ENCODE measurements around the gene CSNK1A1. TPM values are rescaled to one million over a fixed set of nuclear protein-coding genes. Genes with fewer than 3 reads are reported as not detected.

Gene CSNK1A1
- total RNA-seq, 1 donor from 2014 or later: 180 TPM

GRCh38 chr5:149559706-149560105 is 8.5 kb upstream of the CSNK1A1 start:
- Histone ChIP-seq H3K27ac (replicated peaks) (no peak overlapping the region), H3K27me3 (ENCODE audit: low read depth) (no peaks in the 10 kb centered on the region), H3K9me3 (replicated peaks) (no peaks in the 10 kb centered on the region), H3K4me1 (peaks cover 40% of the 10 kb centered on the region), H3K36me3 (no peaks in the 10 kb centered on the region), H3K4me3 (no peak overlapping the region)
- DNase-seq: no peak
- intact Hi-C loops (cut with micrococcal nuclease): loop anchor here (5.0 kb wide), 1 partner anchor 127 kb away; no protein-coding TSS in a partner anchor
- no peak for TF ChIP-seq CTCF (IDR thresholded peaks at IDR 0.05; ENCODE audit: borderline replicate concordance)

- peaks cover 24% of the 10 kb centered on the region for H3K36me3 ChIP-seq
- H3K9me3 ChIP-seq (replicated peaks): no peaks in the 10 kb centered on the region
- no peak for TF ChIP-seq CTCF (IDR thresholded peaks at IDR 0.05; ENCODE audit: borderline replicate concordance)
- peak overlapping the region; percentile 98 for H3K27ac ChIP-seq (replicated peaks)
- intact Hi-C loops (cut with micrococcal nuclease): loop anchor here (5.0 kb wide), 1 partner anchor 110 kb away; no protein-coding TSS in a partner anchor
- H3K27me3 ChIP-seq (ENCODE audit: low read depth): no peaks in the 10 kb centered on the region
- H3K4me3 ChIP-seq: peak overlapping the region; percentile 91
- no peak for DNase-seq
- peaks cover 46% of the 10 kb centered on the region for H3K4me1 ChIP-seq
Measured at GRCh38 chr5:149552553-149553160, 1.4 kb upstream of the CSNK1A1 start.

GRCh38 chr5:149552038-149552494 is 827 bp upstream of the CSNK1A1 start:
- Histone ChIP-seq H3K27ac (replicated peaks) (peak overlapping the region; percentile 98), H3K36me3 (peaks cover 24% of the 10 kb centered on the region), H3K4me1 (peaks cover 52% of the 10 kb centered on the region), H3K27me3 (ENCODE audit: low read depth) (no peaks in the 10 kb centered on the region), H3K4me3 (peak overlapping the region; percentile 91), H3K9me3 (replicated peaks) (no peaks in the 10 kb centered on the region)
- DNase-seq: no peak
- peak; percentile 0 for TF ChIP-seq CTCF (IDR thresholded peaks at IDR 0.05; ENCODE audit: borderline replicate concordance)
- intact Hi-C loops (cut with micrococcal nuclease): loop anchor here (5.0 kb wide), 1 partner anchor 110 kb away; no protein-coding TSS in a partner anchor

GRCh38 chr5:149550594-149551226 is 529 bp downstream of the CSNK1A1 start:
- H3K9me3 ChIP-seq (replicated peaks): no peaks in the 10 kb centered on the region
- TF ChIP-seq CTCF (IDR thresholded peaks at IDR 0.05; ENCODE audit: borderline replicate concordance): no peak
- H3K27me3 ChIP-seq (ENCODE audit: low read depth): no peaks in the 10 kb centered on the region
- peak; percentile 25 for DNase-seq
- intact Hi-C loops (cut with micrococcal nuclease): loop anchor here (5.0 kb wide), 1 partner anchor 108 kb away; no protein-coding TSS in a partner anchor
- H3K27ac ChIP-seq (replicated peaks): peak overlapping the region; percentile 98
- peak overlapping the region; percentile 91 for H3K4me3 ChIP-seq
- peaks cover 65% of the 10 kb centered on the region for H3K4me1 ChIP-seq
- peaks cover 35% of the 10 kb centered on the region for H3K36me3 ChIP-seq

DNA sequence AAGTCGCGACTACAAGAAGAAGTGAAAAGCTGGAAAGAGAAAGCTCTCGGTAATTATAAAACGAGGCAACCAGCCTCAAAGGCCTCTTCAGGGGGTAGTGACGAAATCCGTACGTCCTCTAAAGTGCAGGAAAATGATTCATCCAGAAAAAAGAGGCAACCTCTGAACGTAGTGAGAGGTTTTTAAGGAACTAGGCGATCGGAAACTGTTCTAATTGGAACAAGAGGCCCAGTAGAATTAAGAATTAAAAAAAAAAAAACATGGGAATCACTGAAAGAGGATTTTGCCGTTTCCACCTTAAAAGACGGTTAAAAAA is 1.0 kb downstream of the CSNK1A1 start:
- Histone ChIP-seq H3K36me3 (peaks cover 40% of the 10 kb centered on the region), H3K4me1 (peaks cover 70% of the 10 kb centered on the region), H3K27ac (replicated peaks) (peak overlapping the region; percentile 98), H3K4me3 (peak overlapping the region; percentile 91), H3K27me3 (ENCODE audit: low read depth) (no peaks in the 10 kb centered on the region), H3K9me3 (replicated peaks) (no peaks in the 10 kb centered on the region)
- no peak for TF ChIP-seq CTCF (IDR thresholded peaks at IDR 0.05; ENCODE audit: borderline replicate concordance)
- intact Hi-C loops (cut with micrococcal nuclease): loop anchor here (5.0 kb wide), 1 partner anchor 108 kb away; no protein-coding TSS in a partner anchor
- DNase-seq: no peak
